Measurements from ENCODE around the gene KIRREL3. TPM values are rescaled to one million over a fixed set of nuclear protein-coding genes. Genes with fewer than 3 reads are reported as not detected.

KIRREL3 gene
- total and polyA plus RNA-seq, 7 experiments from 2014 or later = not detected

GRCh38 chr11:126920833-126921232, 79.7 kb downstream of the KIRREL3 start:
- Mint-ChIP-seq H3K4me3 (no peak overlapping the region), H3K27me3 (peaks cover 0 to 11% (median 8%) of the 10 kb centered on the region in 5 donors), H3K4me1 (no peaks in the 10 kb centered on the region), H3K9me3 (peaks cover 0 to 4% (median 0%) of the 10 kb centered on the region in 11 donors), H3K27ac (no peak overlapping the region), H3K36me3 (no peaks in the 10 kb centered on the region)
- Histone ChIP-seq H3K9me3 (ENCODE audit: control insufficient read depth in 2 of 3, low read length in 3 of 3) (no peaks in the 10 kb centered on the region), H3K4me1 (ENCODE audit: control insufficient read depth in 2 of 2, insufficient read depth in 2 of 2, low read length in 2 of 2) (no peaks in the 10 kb centered on the region), H3K27ac (ENCODE audit: low read depth, low read length) (no peak overlapping the region), H3K27me3 (ENCODE audit: control insufficient read depth in 2 of 2, insufficient read depth in 2 of 2, low read length in 2 of 2) (no peaks in the 10 kb centered on the region), H3K36me3 (ENCODE audit: control insufficient read depth in 2 of 3, insufficient read depth in 3 of 3, low read length in 3 of 3) (no peaks in the 10 kb centered on the region), H3K4me3 (ENCODE audit: low read length) (no peak overlapping the region)
- intact Hi-C loops (cut with micrococcal nuclease) = no loop called here
- ChIA-PET POLR2A (no interaction called here), CTCF (no interaction called here)
- ATAC-seq (no peak), DNase-seq (no peak)

GRCh38 chr11:126919147-126919823, 81.3 kb downstream of the KIRREL3 start:
- ATAC-seq = no peak

DNA sequence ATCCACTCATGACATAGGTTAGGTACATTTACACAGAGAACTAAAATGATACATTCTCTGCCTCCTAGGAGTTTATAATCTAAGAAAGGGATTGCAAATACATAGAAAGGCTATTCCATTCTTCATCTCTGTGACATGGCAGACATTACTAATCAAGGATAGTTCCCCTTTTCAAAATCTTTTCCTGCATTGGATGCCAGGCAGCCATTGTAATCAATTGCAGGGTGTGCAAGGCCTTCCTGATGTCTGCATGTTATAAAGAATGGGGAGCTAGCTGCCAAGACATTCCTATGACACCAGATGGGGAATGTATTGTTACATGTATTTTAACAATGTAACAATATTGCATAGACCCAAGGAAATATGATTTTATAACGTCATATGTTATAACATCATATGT, 82.0 kb downstream of the KIRREL3 start:
- H3K9me3 ChIP-seq (ENCODE audit: control insufficient read depth in 2 of 3, low read length in 3 of 3) = no peaks in the 10 kb centered on the region
- H3K4me1 Mint-ChIP-seq = no peaks in the 10 kb centered on the region
- DNase-seq (no peak), ATAC-seq (no peak)
- H3K4me1 ChIP-seq (ENCODE audit: control insufficient read depth in 2 of 2, insufficient read depth in 2 of 2, low read length in 2 of 2) = no peaks in the 10 kb centered on the region
- POLR2A ChIA-PET = no interaction called here
- no peak overlapping the region for H3K27ac ChIP-seq (ENCODE audit: low read depth, low read length)
- no peaks in the 10 kb centered on the region for H3K27me3 Mint-ChIP-seq
- H3K36me3 ChIP-seq (ENCODE audit: control insufficient read depth in 2 of 3, insufficient read depth in 3 of 3, low read length in 3 of 3) = no peaks in the 10 kb centered on the region
- no peaks in the 10 kb centered on the region for H3K9me3 Mint-ChIP-seq
- no peak overlapping the region for H3K27ac Mint-ChIP-seq
- H3K27me3 ChIP-seq (ENCODE audit: control insufficient read depth in 2 of 2, insufficient read depth in 2 of 2, low read length in 2 of 2) = no peaks in the 10 kb centered on the region
- no peak overlapping the region for H3K4me3 ChIP-seq (ENCODE audit: low read length)
- CTCF ChIA-PET = no interaction called here
- intact Hi-C loops (cut with micrococcal nuclease) = no loop called here
- no peak overlapping the region for H3K4me3 Mint-ChIP-seq
- no peaks in the 10 kb centered on the region for H3K36me3 Mint-ChIP-seq

More at GRCh38 chr11:126919147-126919823, 81.3 kb downstream of the KIRREL3 start:
- Histone ChIP-seq H3K9me3 (ENCODE audit: control insufficient read depth in 2 of 3, low read length in 3 of 3) (no peaks in the 10 kb centered on the region), H3K36me3 (ENCODE audit: control insufficient read depth in 2 of 3, insufficient read depth in 3 of 3, low read length in 3 of 3) (no peaks in the 10 kb centered on the region), H3K4me3 (ENCODE audit: low read length) (no peak overlapping the region), H3K27me3 (ENCODE audit: control insufficient read depth in 2 of 2, insufficient read depth in 2 of 2, low read length in 2 of 2) (no peaks in the 10 kb centered on the region), H3K4me1 (ENCODE audit: control insufficient read depth in 2 of 2, insufficient read depth in 2 of 2, low read length in 2 of 2) (no peaks in the 10 kb centered on the region), H3K27ac (ENCODE audit: low read depth, low read length) (no peak overlapping the region)
- CTCF ChIA-PET = no interaction called here
- Mint-ChIP-seq H3K36me3 (no peaks in the 10 kb centered on the region), H3K9me3 (peaks cover 0 to 4% (median 0%) of the 10 kb centered on the region in 11 donors), H3K27ac (no peak overlapping the region), H3K27me3 (peaks cover 0 to 5% (median 0%) of the 10 kb centered on the region in 5 donors), H3K4me1 (no peaks in the 10 kb centered on the region), H3K4me3 (no peak overlapping the region)
- POLR2A ChIA-PET = no interaction called here
- intact Hi-C loops (cut with micrococcal nuclease) = no loop called here
- no peak for DNase-seq

DNA sequence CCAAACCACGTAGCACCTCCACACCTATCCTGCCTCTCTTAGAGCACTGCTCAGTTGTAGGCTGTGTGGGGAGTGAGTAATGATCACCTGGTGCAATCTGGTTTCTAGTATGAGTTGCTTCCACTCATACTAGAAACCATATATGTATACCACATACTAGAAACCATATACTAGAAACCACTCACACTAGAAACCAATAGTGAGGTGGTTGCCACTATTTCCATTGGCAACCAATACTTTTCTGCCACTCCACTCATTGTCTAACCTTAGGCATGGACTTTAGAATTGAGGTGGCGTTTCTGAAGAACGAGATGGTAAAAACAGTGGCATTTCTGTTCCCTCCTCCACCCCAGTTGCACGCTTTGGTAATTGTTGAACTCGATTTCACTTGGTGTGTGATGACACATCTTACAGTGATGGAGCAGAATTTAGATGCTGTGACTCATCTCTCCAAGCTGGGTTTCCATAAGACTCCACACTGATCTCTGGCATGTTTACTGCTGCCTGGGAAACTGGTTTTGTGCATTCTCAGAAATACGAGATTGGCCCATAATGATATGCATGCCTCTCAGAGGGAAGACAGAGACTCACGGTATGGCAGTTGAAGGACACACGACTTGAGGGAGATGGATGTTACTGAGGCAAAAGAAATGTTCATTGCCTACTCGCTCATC, 82.9 kb downstream of the KIRREL3 start:
- no peak overlapping the region for H3K4me3 Mint-ChIP-seq
- ATAC-seq = no peak
- H3K4me1 Mint-ChIP-seq = no peaks in the 10 kb centered on the region
- no peak overlapping the region for H3K4me3 ChIP-seq (ENCODE audit: low read length)
- POLR2A ChIA-PET = no interaction called here
- H3K27ac ChIP-seq (ENCODE audit: low read depth, low read length) = no peak overlapping the region
- H3K9me3 ChIP-seq (ENCODE audit: control insufficient read depth in 2 of 3, low read length in 3 of 3) = no peaks in the 10 kb centered on the region
- intact Hi-C loops (cut with micrococcal nuclease) = no loop called here
- no peaks in the 10 kb centered on the region for H3K27me3 Mint-ChIP-seq
- H3K9me3 Mint-ChIP-seq = peaks cover 0 to 2% (median 0%) of the 10 kb centered on the region in 11 donors
- H3K27me3 ChIP-seq (ENCODE audit: control insufficient read depth in 2 of 2, insufficient read depth in 2 of 2, low read length in 2 of 2) = no peaks in the 10 kb centered on the region
- H3K36me3 Mint-ChIP-seq = no peaks in the 10 kb centered on the region
- no peaks in the 10 kb centered on the region for H3K36me3 ChIP-seq (ENCODE audit: control insufficient read depth in 2 of 3, insufficient read depth in 3 of 3, low read length in 3 of 3)
- CTCF ChIA-PET = no interaction called here
- no peak overlapping the region for H3K27ac Mint-ChIP-seq
- no peak for DNase-seq
- no peaks in the 10 kb centered on the region for H3K4me1 ChIP-seq (ENCODE audit: control insufficient read depth in 2 of 2, insufficient read depth in 2 of 2, low read length in 2 of 2)

GRCh38 chr11:126915430-126915829, 85.1 kb downstream of the KIRREL3 start:
- Histone ChIP-seq H3K36me3 (ENCODE audit: control insufficient read depth in 2 of 3, insufficient read depth in 3 of 3, low read length in 3 of 3) (no peaks in the 10 kb centered on the region), H3K9me3 (ENCODE audit: control insufficient read depth in 2 of 3, low read length in 3 of 3) (no peaks in the 10 kb centered on the region), H3K27me3 (ENCODE audit: control insufficient read depth in 2 of 2, insufficient read depth in 2 of 2, low read length in 2 of 2) (no peaks in the 10 kb centered on the region), H3K27ac (ENCODE audit: low read depth, low read length) (no peak overlapping the region), H3K4me1 (ENCODE audit: control insufficient read depth in 2 of 2, insufficient read depth in 2 of 2, low read length in 2 of 2) (no peaks in the 10 kb centered on the region), H3K4me3 (ENCODE audit: low read length) (no peak overlapping the region)
- H3K36me3 Mint-ChIP-seq = no peaks in the 10 kb centered on the region
- peaks cover 0 to 6% (median 0%) of the 10 kb centered on the region in 5 donors for H3K27me3 Mint-ChIP-seq
- ChIA-PET CTCF (no interaction called here), POLR2A (no interaction called here)
- peaks cover 0 to 4% (median 0%) of the 10 kb centered on the region in 11 donors for H3K9me3 Mint-ChIP-seq
- DNase-seq (no peak), ATAC-seq (no peak)
- H3K4me3 Mint-ChIP-seq = no peak overlapping the region
- no peaks in the 10 kb centered on the region for H3K4me1 Mint-ChIP-seq
- intact Hi-C loops (cut with micrococcal nuclease) = no loop called here
- H3K27ac Mint-ChIP-seq = no peak overlapping the region

- no peaks in the 10 kb centered on the region for H3K36me3 Mint-ChIP-seq
- POLR2A ChIA-PET = no interaction called here
- DNase-seq (no peak), ATAC-seq (no peak)
- H3K27me3 Mint-ChIP-seq = peaks cover 0 to 6% (median 0%) of the 10 kb centered on the region in 5 donors
- intact Hi-C loops (cut with micrococcal nuclease) = no loop called here
- H3K27me3 ChIP-seq (ENCODE audit: control insufficient read depth in 2 of 2, insufficient read depth in 2 of 2, low read length in 2 of 2) = no peaks in the 10 kb centered on the region
- H3K9me3 ChIP-seq (ENCODE audit: control insufficient read depth in 2 of 3, low read length in 3 of 3) = no peaks in the 10 kb centered on the region
- peaks cover 0 to 4% (median 0%) of the 10 kb centered on the region in 11 donors for H3K9me3 Mint-ChIP-seq
- H3K4me3 Mint-ChIP-seq = no peak overlapping the region
- H3K4me1 ChIP-seq (ENCODE audit: control insufficient read depth in 2 of 2, insufficient read depth in 2 of 2, low read length in 2 of 2) = no peaks in the 10 kb centered on the region
- CTCF ChIA-PET = no interaction called here
- no peak overlapping the region for H3K27ac Mint-ChIP-seq
- no peak overlapping the region for H3K4me3 ChIP-seq (ENCODE audit: low read length)
- H3K36me3 ChIP-seq (ENCODE audit: control insufficient read depth in 2 of 3, insufficient read depth in 3 of 3, low read length in 3 of 3) = no peaks in the 10 kb centered on the region
- H3K4me1 Mint-ChIP-seq = no peaks in the 10 kb centered on the region
- no peak overlapping the region for H3K27ac ChIP-seq (ENCODE audit: low read depth, low read length)
These were observed 85.6 kb downstream of the KIRREL3 start for GRCh38 chr11:126914941-126915340.

DNA sequence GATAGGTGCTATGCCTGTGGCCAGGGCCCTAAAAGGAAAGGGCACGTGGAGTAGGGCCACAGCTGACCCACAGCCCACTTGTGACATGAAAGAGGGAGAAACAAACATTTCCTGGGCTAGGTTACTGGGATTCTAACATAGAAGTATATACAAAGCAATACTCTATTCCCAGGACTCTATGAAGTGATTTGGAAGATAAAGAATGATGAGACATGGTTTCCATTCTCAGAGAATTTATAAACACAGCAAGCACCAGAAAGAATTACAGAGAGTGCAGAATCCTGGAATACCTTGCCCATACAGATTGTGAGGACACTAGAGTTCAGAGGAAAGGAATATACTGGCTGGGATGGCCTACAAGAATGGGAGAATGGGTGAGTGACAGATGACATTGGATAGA, 86.4 kb downstream of the KIRREL3 start:
- ATAC-seq = no peak
- Histone ChIP-seq H3K36me3 (ENCODE audit: control insufficient read depth in 2 of 3, insufficient read depth in 3 of 3, low read length in 3 of 3) (no peaks in the 10 kb centered on the region), H3K9me3 (ENCODE audit: control insufficient read depth in 2 of 3, low read length in 3 of 3) (no peaks in the 10 kb centered on the region), H3K4me1 (ENCODE audit: control insufficient read depth in 2 of 2, insufficient read depth in 2 of 2, low read length in 2 of 2) (no peaks in the 10 kb centered on the region), H3K27ac (ENCODE audit: low read depth, low read length) (no peak overlapping the region), H3K4me3 (ENCODE audit: low read length) (no peak overlapping the region), H3K27me3 (ENCODE audit: control insufficient read depth in 2 of 2, insufficient read depth in 2 of 2, low read length in 2 of 2) (no peaks in the 10 kb centered on the region)
- H3K27ac Mint-ChIP-seq = no peak overlapping the region
- ChIA-PET CTCF (no interaction called here), POLR2A (no interaction called here)
- intact Hi-C loops (cut with micrococcal nuclease) = no loop called here
- no peaks in the 10 kb centered on the region for H3K4me1 Mint-ChIP-seq
- no peak overlapping the region for H3K4me3 Mint-ChIP-seq
- peaks cover 0 to 6% (median 0%) of the 10 kb centered on the region in 5 donors for H3K27me3 Mint-ChIP-seq
- no peak for DNase-seq
- no peaks in the 10 kb centered on the region for H3K36me3 Mint-ChIP-seq
- peaks cover 0 to 4% (median 0%) of the 10 kb centered on the region in 11 donors for H3K9me3 Mint-ChIP-seq
